Stromal cell of bone marrow (primary cell): ENCODE measurements around the gene ADIPOR1.

ENCODE experiments used
- DNase-seq: peaks from one replicate; pipeline ENCODE4 v3.0.0-alpha.2; 2012; ENCODE audit warnings: low read depth

Gene ADIPOR1

DNA sequence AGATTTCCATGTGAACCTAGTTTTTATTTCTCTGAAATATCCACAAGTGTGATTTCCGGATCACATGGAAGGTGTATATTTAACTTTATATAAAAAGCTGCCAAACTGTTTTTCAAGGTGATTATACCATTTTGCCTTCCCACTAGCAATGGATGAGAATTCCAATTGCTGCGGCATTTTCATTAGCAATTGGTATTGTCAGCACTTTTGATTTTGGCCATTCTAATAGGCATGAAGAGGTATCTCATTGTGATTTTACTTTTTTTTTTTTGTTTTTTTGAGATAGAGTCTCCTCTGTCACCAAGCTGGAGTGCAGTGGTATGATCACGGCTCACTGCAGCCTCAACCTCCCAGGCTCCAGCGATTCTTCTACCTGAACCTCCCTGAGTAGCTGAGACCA is 13.9 kb upstream of the ADIPOR1 start:
- no peak for DNase-seq

DNA sequence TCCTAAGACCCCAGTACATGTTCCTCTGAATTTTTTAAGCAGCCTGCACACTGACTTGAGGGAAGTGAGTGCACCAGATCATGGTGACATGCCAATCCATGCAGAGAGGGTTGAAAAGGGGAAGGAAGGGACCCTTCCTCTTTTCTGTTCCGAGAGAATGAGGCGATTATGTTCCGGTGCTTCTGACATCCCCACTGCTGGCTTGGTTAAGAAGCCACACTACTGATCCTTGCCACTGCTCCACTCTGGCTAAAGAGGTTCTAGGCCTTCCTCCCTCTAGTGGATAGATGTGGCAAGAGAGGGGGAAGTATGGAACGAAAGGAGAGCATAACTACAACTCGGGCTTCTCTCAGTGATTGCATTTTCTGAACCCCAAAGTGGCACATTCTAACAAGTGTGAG is 10.8 kb upstream of the ADIPOR1 start:
- peak; percentile 57 for DNase-seq

DNA sequence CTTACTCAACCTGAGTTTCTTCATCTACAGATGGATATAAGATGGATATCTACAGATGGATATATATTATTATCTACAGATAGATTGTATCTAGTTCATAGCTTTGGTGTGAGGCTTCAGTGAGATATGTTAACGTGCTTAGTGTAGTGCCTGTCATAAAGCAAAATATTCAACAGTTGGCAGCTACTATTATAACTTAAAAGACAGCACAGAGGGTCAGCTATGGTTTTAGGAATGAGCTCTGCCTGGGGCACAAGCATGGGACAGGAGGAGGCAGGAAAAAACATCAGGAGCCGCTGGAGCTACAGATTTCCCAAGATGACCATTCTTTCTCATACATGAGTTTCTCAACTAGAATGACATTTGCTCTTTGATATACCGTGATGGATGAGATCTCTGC is 10.2 kb upstream of the ADIPOR1 start:
- DNase-seq: no peak

DNA sequence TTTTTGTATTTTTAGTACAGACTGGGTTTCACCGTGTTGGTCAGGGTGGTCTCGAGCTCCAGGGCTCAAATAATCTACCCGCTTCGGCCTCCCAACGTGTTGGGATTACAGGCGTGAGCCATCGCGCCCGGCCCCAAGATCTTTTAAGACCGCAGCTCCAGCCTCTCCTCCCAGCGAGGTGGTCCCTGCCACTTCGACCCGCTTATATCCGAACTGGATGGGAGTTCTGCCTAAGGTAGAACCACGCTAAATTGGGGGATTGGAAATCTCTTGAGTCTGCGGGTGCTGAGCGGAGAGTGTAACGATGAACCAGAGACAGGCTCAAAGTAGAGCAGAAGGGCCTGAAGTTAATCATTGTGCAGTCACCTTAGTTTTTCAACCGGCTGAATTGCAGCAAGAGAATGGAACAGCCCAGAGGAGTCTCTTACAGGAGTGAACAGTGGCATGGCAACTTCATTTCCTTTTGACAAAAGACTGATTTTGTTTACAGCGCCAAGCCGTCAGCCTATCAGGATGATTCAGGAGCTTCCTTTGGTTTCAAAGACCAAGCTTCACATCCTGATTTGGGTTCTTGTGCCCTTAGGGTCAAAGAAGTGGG is 9.7 kb upstream of the ADIPOR1 start:
- no peak for DNase-seq

DNA sequence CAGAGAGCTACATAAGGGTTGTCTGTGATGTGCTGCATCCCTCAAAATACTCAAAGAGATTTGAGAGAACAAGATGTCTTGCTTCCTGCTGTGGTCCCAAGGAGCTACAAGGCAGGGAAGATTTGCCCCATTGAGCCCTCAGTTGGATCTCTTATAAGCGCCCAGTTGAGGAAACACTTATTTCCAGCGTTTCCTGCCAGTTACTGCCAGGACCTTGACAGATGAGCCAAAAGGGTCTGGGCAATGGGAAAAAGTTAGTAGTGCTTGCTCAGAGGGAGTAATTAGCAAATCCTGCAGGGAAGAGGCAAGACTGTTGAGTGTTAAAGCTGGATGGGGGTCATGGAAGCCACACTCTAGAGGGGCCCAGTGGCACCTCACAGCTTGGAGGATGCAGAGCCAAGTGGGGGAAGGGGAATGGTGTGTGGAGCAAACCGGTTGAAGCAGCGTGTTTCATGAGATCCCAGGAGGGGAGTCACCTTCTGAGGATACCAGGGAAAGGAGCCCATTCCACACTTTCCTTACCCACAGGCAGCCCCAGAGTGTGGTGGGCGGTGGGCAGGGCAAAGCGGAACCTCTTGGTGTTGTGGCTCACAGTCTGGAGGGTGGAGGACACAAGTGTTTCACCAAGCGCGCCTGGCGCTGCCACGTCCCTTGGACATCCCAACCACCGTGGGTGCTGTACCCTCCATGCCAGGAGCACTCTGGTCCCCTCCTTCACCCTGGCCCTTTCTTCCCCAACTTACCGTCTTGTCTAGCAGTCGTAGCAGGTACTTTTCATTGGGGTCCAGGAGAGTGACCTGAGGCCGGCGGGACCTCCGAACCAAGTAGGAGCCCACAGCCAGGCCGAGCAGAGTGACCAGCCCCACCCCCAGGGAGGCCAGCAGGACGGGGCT is 8.1 kb upstream of the ADIPOR1 start:
- DNase-seq: no peak

DNA sequence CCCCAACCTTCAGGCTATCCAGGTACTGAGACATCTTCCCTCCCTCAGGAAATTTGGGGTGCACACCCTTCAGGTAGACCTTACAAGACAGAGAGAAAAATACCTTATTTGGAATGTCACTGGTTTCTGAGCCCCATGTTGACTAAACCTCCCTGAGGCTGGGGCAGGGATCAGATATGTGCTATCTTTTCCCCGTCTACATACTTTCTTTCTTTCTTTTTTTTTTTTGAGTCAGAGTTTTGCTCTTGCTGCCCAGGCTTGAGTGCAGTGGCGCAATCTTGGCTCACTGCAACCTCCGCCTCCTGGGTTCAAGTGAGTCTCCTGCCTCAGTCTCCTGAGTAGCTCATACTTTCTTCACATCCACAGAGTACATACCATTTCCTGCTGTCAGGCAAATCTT is 7.3 kb upstream of the ADIPOR1 start:
- DNase-seq: no peak

DNA sequence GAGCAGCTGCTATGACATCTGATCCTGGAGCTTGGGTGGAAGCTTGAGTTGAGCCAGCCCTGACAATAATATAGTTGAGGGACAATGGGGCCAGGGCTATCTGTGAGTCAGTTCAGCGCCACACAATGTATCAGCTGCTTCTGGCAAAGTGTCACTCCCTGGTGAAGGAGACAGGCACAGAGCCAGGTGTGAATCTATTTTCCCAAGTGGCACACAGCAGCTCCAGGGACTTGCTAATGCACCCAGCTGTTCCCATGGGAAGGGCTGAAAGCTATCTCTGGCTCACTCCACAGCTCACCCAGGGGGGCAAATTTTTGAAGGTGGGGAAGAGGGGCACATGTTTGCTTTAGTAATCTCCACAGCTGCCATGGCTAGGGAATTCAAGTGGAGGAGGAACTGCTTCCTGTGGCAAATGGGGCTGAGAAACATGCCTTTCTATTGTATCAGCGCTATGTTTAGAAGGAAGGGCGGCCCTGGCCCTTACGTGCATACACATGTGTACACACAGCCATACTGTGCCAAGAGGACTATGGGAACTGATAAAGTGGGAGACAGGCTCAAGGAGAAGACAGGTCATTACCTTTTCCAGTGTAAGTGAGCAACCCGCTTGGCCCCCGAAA is 6.8 kb upstream of the ADIPOR1 start:
- no peak for DNase-seq

DNA sequence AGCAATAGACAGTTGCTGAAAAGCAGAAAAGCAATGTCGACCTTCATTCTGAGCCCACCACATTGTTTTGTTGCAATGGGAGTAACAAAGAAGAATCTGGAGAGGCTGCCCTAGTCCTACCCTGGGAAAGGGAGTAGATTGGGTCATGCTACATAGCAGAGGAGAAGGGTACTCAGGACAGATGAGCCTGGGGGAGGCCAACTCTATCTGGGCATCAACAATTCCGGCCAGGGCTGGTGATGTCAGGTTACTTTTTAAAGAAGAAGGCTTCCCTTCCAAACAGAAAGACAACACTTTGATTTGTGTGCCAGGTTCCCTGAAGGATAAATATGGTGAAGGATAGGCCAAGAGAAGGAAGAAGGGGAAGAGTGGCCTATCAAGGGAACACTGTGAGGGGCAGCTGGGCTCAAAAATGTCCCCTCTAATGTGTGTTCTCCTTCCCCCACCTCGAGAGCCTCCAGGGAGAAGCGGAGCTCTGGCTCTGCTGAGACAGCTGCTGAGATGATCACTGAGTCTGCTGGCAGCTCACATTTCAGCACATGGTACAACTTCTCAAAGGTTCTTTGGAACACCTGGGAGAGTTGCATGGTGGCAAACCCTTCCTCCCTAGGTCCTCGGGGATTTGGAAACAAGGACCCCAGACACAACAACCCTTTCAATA is 3.2 kb upstream of the ADIPOR1 start:
- no peak for DNase-seq

DNA sequence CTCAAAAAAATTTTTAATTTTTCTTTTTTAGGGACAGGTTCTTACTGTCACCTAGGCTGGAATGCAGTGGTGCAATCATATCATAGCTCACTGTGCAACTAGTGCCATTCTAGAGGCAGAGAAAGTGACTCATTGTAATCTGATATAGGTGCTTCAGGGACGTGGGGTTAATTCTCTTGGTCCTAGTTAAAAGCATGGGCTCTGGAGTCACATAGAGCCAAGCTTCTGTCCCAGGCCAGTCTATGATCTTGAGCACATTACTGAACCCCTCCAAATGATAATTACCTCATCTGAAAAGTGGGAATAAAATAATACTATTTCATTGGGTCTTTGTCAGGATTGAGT is 1.1 kb upstream of the ADIPOR1 start:
- DNase-seq: no peak

DNA sequence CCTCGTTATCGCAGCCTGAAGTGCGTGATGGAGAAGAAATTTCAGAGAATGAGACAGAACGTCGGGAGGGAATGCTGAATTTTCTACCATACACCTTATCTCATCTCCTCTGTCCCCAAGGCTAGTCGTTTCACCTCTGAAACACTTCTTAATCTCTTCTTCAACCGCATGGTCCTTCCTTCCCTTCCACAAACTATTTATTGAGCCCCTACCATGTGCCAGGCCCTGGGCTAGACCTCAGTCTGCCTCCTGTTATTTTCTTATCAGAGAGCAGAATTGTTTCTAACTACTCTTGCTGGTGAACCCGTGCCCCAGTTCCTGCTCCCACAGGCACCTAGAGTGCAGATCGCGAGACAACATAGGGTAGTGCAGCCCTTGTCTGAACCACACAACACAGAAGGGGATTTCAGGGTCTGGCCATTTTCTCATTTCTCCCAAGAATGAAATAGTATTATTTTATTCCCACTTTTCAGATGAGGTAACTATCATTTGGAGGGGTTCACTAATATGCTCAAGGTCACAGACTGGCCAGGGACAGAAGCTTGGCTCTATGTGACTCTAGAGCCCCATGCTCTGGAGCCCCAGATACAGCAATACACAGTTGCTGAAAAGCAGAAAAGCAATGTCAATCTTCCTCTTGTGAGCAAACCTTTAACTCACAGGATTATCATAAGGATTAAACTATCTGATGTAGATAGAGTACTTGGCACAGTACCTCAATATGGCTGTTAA is 598 bp upstream of the ADIPOR1 start:
- no peak for DNase-seq

DNA sequence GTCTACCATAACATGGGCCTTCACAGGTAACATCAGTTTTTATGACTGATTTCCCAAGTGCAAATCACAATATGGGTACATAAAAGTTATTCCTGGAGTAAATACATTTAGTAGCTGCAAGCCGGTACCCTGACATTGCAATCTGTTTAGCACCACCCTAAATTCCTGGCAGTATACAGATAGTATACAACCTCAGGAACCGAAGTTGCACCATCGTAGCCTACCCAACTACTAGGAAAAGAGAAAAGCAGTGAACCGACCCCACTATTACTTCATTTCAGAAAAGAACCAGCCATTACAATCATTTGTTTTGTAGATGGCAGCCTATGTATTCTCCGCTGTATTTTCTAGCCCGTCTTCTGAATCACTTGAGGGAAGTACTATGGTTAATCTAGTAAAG is 1.1 kb downstream of the ADIPOR1 start:
- DNase-seq: no peak

DNA sequence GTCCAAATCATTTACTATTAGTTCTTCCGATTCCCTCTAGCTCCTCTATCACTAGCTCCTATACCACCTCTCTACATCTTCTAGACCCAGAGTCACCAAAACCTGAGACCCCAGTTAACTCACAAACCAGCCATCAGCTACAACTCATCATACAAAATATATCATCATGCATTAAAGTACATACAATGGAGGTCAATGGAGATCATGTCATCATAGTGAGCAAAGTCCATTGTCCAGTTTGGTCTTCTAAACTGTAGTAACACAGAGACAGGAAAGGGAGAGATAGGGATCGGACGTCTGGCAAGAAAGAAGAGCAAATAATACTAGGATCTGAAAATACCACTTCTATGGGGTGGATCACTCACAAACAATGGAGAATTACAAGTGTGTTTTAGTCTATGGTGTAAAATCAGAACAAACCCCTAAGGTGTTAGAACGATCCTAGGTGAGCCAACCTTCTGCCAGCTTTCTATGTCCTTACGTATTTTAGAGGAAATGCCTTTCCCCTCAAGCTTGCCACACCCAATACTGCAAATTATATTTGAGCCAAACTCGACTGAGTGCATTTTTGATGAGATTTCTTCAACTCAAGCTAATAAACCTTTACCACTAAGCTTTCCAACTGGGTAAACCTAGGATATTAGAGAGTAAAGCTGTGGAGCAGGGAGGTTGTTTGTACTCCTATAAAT is 3.9 kb downstream of the ADIPOR1 start:
- no peak for DNase-seq

DNA sequence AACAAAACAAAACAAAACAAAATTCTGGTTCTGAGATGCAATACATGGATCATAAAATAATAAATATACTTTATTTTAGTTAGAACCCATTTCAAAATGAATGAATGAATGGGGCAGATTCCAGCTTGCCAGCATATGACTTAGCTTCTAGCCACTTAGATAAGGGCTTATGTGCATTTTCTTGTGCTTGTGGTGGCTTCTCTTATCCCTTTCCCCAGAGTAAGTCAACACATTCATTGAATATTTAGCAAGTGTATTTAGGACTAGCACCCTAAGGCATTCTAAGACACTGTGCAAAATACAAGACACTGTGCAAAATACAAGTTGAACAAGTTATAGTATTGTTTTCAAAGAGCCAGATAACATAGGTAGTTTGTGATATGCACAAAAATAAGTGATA is 4.7 kb downstream of the ADIPOR1 start:
- DNase-seq: no peak

DNA sequence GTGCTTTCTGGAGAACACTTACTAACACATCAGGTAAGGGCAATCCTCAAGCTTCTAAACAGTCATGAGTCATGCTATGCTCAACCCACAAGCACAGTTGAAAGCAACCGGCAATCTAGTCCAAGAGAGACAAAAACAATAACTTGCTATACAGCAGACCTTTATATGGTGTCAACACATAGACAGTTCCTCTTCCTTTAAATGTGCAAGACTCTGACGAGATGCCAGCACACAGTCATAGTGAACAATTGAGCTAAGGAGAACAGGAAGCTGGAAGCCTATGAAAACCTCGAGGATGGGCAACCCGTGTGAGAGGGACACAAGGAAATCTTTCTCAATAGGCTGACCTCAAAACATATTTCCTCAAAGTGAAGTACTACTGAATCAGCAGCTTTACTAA is 5.3 kb downstream of the ADIPOR1 start:
- DNase-seq: peak; percentile 32

DNA sequence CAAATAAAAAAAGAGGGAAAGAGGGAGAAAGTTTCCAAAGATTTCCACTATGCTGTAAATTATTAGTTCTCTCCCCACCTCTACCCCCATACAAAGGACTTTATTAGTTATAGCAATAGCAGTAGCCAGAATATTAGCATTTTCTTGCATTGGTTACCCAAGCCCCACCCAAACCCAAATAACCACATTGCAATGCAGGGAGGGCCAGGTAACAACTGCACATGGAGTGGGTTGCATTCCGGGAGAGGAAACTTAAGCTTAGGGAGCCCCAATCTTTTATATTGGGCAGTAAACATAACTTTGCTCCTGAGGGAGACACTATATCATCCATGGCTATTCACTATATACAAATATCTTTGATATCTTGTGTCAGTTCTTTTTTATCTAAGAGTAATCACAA is 6.0 kb downstream of the ADIPOR1 start:
- no peak for DNase-seq

DNA sequence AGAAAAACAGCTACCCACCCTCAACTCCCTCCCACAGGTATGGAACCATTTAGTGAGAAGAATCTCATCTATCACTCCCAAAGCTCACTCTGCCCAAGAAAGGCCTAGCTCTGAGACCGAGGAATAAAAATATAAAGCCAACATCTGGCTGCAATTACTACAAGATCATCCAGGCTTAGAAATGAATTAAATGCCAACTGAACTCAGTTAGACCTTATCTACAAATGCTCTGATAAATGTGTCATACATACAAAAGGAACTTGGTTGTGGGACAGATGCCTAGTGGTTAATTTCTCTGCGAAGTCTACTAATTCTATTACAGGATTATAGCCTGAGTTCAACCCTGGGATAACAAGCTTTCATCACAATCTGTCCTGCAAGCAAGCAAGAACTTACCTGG is 6.7 kb downstream of the ADIPOR1 start:
- no peak for DNase-seq

DNA sequence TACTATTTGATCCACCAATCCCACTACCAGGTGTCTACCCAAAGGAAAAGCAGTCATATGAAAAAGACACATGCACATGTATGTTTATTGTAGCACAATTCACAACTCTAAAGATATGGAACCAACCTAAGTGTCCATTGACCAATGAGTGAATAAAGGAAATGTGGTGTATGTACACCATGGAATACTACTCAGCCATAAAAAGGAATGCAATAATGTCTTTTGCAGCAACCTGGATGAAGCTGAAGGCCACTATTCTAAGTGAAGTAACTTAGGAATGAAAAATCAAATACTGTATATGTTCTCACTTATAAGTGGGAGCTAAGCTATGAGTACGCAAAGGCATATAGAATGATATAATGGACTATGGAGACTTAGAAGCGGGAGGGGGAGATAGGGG is 12.6 kb downstream of the ADIPOR1 start:
- DNase-seq: no peak

DNA sequence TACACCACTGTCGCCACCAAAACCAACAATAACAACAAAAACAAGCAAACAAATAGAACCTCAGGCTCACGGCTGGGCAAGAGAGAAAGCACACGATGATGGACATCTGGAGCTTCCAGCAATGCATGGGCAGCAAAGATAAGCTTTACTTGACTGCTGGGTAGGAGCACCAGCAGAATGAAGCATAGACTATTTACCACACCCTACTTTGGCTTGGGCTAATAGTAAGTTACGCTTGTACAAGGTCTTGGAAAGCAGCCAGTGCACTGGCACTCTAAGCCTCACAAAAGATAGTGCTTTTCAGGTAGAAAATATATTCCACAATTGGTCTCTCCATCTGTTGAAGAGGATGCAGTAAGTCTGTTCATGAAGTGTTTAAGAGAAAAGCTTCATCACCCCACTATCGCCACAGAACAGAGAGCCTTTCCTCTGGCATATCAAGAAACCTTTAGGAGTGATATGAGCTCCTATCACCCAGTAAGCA is 13.6 kb downstream of the ADIPOR1 start:
- DNase-seq: no peak

DNA sequence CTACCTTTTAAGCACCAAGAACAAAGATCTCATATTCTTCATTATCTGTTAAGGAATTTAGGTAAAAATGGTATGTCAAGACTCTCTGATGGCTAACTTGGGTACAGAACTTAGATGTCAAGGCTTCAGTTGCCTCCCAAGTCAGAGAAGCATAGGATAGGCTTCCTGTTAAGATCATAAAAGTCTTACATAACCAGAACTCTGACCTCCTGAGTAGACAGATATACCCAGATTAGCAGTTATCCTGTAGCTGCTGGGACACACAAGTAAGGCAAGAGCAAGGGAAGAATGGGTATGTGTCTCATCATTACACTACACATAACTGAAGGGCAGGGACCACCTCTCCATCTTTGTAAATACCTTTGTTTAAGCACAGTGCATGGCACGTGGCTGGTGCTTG is 15.7 kb downstream of the ADIPOR1 start:
- no peak for DNase-seq

DNA sequence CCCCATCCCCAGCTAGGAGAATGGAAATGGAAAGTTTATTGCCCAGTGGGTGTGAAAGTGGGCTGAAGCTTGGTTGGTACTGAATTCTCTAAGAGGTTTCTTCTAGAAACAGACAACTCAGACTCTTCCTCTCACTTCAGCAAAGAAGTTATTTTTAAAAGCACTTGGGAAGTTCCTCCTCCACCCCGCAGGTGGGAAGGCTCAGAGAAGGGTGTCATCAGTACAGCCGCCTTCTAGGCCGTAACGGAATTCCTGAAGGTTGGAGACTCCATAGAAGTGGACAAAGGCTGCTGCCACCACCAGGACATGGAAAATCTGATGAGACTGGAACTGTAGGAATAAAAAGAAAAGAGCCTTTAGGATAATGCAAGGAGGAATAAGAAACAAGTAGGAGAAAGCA is 16.7 kb downstream of the ADIPOR1 start:
- no peak for DNase-seq

DNA sequence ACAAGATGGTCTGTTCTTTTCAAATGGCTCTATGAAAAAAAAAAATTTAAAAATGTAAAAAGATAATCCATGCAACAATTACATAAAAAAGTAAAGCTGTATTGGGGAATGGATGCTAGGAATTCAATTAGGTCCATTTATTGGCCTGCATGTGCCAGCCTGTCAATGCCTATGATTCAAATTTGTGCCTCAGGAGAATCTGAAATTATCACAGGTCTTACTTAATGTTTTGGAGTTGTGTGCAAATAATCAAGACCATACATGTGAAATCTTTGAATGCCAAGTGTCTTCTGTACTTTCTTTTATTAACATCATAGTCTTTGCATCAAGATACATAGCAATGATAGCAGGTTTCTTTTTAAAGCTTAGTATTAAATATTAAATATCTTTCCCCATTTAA is 17.6 kb downstream of the ADIPOR1 start:
- no peak for DNase-seq
